ENCODE data around the gene RAB40C.
A peak's percentile ranks its signal among the peaks of the same experiment; 100 is the strongest.

Gene RAB40C

GRCh38 chr16:667780-668518 is 78.1 kb downstream of the RAB40C start, which contains the start of gene RHOT2:
RHOT2 (plus strand) TSS chr16:668132; CDS start chr16:668200, 68 bp downstream.
- H3K27ac ChIP-seq (ENCODE audit: low read depth, low read length): peak within 1 kb of the TSS; percentile 66
- H3K27me3 ChIP-seq (ENCODE audit: control insufficient read depth in 1 of 2, insufficient read depth in 2 of 2, low read length in 2 of 2): no peaks in the 10 kb centered on the region
- peaks cover 21 to 37% of the 10 kb centered on the region in 2 donors for H3K36me3 ChIP-seq (ENCODE audit: control insufficient read depth in 1 of 2, insufficient read depth in 2 of 2, low read length in 2 of 2)

DNA sequence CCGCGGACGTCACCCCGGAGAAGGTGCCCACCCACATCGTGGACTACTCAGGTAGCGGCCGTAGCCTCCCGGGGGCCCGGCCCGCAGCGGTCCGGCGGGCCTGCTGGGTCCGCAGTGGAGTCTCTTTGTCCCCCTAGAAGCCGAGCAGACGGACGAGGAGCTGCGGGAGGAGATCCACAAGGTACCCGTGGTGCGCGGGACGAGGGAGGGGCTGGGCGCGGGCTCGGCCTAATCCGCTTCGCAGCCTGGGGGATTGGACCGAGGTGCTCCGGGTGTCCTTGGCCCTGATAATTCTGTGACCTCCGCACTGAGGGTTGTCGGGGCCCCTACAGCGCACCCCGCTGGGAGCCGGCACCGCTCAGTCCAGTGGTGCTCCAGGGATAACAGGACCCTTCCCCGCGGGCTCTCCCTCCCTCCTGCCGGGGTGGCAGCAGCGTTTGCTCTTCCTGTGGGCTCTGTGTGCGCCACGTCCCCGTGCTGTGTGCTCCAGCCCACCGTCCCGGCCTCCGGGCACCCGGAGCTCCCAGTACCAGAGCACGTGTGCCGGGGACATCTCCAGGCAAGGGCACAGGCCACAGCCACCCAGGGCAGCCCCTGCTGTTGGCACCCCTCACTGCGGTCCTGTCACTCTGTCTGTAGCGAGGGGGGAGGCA is 78.8 kb downstream of the RAB40C start:
- Histone ChIP-seq H3K9ac (ENCODE audit: low read depth in 1 of 2, low read length in 2 of 2) (peak overlapping the region; percentile 74 to 79), H3K36me3 (ENCODE audit: control insufficient read depth in 1 of 2, insufficient read depth in 2 of 2, low read length in 2 of 2) (peaks cover 22 to 43% of the 10 kb centered on the region in 2 donors), H3K27ac (ENCODE audit: low read depth, low read length) (peak overlapping the region; percentile 66), H3K4me3 (ENCODE audit: low read depth in 1 of 2, low read length in 2 of 2) (peak overlapping the region; percentile 77 to 80), H3K9me3 (ENCODE audit: control insufficient read depth in 1 of 2, low read length in 2 of 2) (no peaks in the 10 kb centered on the region), H3K27me3 (ENCODE audit: control insufficient read depth in 1 of 2, insufficient read depth in 2 of 2, low read length in 2 of 2) (no peaks in the 10 kb centered on the region), H3K4me1 (ENCODE audit: control insufficient read depth in 1 of 2, insufficient read depth in 2 of 2, low read length in 2 of 2) (peaks cover 14 to 16% of the 10 kb centered on the region in 2 donors)

More at GRCh38 chr16:667780-668518, 78.1 kb downstream of the RAB40C start, which contains the start of gene RHOT2:
- H3K9me3 ChIP-seq (ENCODE audit: control insufficient read depth in 1 of 2, low read length in 2 of 2): no peaks in the 10 kb centered on the region
- peaks cover 14 to 16% of the 10 kb centered on the region in 2 donors for H3K4me1 ChIP-seq (ENCODE audit: control insufficient read depth in 1 of 2, insufficient read depth in 2 of 2, low read length in 2 of 2)
- peak within 1 kb of the TSS; percentile 77 to 80 for H3K4me3 ChIP-seq (ENCODE audit: low read depth in 1 of 2, low read length in 2 of 2)
- peak within 1 kb of the TSS; percentile 74 to 79 for H3K9ac ChIP-seq (ENCODE audit: low read depth in 1 of 2, low read length in 2 of 2)

DNA sequence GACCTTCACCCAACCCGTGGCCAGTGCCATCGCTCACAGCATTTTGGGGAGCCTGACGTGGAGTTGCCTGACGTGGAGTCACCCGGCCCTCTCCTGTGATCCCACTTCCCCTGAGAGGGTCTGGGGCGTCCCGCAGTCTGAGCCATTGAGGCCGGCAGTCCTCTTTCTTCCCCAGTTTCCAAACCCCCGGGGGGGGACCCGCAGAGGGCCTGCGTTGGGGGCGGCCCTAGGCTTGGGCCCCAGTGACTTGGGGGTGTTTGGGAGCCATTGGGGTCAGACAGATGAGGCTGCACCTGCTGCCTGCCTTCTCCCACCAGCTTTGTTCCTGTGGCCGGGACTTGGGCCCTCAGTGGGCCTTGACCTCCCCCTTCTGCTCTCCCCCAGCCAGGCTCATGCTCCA is 79.8 kb downstream of the RAB40C start:
- no peaks in the 10 kb centered on the region for H3K9me3 ChIP-seq (ENCODE audit: control insufficient read depth in 1 of 2, low read length in 2 of 2)
- H3K9ac ChIP-seq (ENCODE audit: low read depth in 1 of 2, low read length in 2 of 2): no peak overlapping the region
- peaks cover 22 to 49% of the 10 kb centered on the region in 2 donors for H3K36me3 ChIP-seq (ENCODE audit: control insufficient read depth in 1 of 2, insufficient read depth in 2 of 2, low read length in 2 of 2)
- no peak overlapping the region for H3K4me3 ChIP-seq (ENCODE audit: low read depth in 1 of 2, low read length in 2 of 2)
- peaks cover 14 to 16% of the 10 kb centered on the region in 2 donors for H3K4me1 ChIP-seq (ENCODE audit: control insufficient read depth in 1 of 2, insufficient read depth in 2 of 2, low read length in 2 of 2)
- no peaks in the 10 kb centered on the region for H3K27me3 ChIP-seq (ENCODE audit: control insufficient read depth in 1 of 2, insufficient read depth in 2 of 2, low read length in 2 of 2)
- no peak overlapping the region for H3K27ac ChIP-seq (ENCODE audit: low read depth, low read length)

DNA sequence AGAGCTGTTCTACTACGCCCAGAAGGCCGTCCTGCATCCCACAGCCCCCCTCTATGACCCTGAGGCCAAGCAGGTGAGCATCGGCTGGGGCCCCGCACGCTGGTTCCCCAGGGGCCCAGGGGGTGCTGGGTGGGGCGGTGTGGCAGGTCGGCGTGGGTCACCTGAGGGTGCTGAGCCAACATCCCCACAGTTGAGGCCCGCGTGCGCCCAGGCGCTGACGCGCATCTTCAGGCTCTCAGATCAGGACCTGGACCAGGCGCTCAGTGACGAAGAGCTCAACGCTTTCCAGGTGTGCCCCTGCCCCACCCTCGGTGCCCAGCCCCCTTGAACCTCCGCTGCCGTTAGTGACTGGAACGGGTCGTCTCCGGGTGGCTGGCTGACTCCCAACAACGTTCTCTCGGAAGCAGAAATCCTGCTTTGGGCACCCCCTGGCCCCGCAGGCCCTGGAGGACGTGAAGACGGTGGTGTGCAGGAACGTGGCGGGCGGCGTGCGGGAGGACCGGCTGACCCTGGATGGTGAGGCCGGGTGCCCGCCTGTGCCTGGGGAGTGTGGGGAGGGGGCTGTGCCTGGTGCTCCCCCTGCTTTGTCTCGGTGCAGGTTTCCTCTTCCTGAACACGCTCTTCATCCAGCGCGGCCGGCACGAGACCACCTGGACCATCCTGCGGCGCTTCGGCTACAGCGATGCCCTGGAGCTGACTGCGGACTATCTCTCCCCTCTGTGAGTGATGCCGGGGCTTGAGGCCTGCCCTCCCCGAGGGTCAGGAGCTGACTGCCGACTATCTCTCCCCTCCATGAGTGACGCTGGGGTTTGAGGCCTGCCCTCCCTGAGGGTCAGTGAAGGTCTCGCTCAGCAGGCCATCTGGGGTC is 80.9 kb downstream of the RAB40C start:
- Histone ChIP-seq H3K9me3 (ENCODE audit: control insufficient read depth in 1 of 2, low read length in 2 of 2) (no peaks in the 10 kb centered on the region), H3K27ac (ENCODE audit: low read depth, low read length) (no peak overlapping the region), H3K4me3 (ENCODE audit: low read depth in 1 of 2, low read length in 2 of 2) (no peak overlapping the region), H3K9ac (ENCODE audit: low read depth in 1 of 2, low read length in 2 of 2) (no peak overlapping the region), H3K27me3 (ENCODE audit: control insufficient read depth in 1 of 2, insufficient read depth in 2 of 2, low read length in 2 of 2) (no peaks in the 10 kb centered on the region), H3K36me3 (ENCODE audit: control insufficient read depth in 1 of 2, insufficient read depth in 2 of 2, low read length in 2 of 2) (peaks cover 22 to 49% of the 10 kb centered on the region in 2 donors), H3K4me1 (ENCODE audit: control insufficient read depth in 1 of 2, insufficient read depth in 2 of 2, low read length in 2 of 2) (peaks cover 19 to 23% of the 10 kb centered on the region in 2 donors)

GRCh38 chr16:671353-672131 is 81.7 kb downstream of the RAB40C start:
- no peak overlapping the region for H3K9ac ChIP-seq (ENCODE audit: low read depth in 1 of 2, low read length in 2 of 2)
- H3K4me3 ChIP-seq (ENCODE audit: low read depth in 1 of 2, low read length in 2 of 2): no peak overlapping the region
- peaks cover 22 to 49% of the 10 kb centered on the region in 2 donors for H3K36me3 ChIP-seq (ENCODE audit: control insufficient read depth in 1 of 2, insufficient read depth in 2 of 2, low read length in 2 of 2)
- H3K9me3 ChIP-seq (ENCODE audit: control insufficient read depth in 1 of 2, low read length in 2 of 2): no peaks in the 10 kb centered on the region
- H3K27ac ChIP-seq (ENCODE audit: low read depth, low read length): no peak overlapping the region
- no peaks in the 10 kb centered on the region for H3K27me3 ChIP-seq (ENCODE audit: control insufficient read depth in 1 of 2, insufficient read depth in 2 of 2, low read length in 2 of 2)
- peaks cover 26 to 29% of the 10 kb centered on the region in 2 donors for H3K4me1 ChIP-seq (ENCODE audit: control insufficient read depth in 1 of 2, insufficient read depth in 2 of 2, low read length in 2 of 2)

- peaks cover 22 to 49% of the 10 kb centered on the region in 2 donors for H3K36me3 ChIP-seq (ENCODE audit: control insufficient read depth in 1 of 2, insufficient read depth in 2 of 2, low read length in 2 of 2)
- peaks cover 28 to 35% of the 10 kb centered on the region in 2 donors for H3K4me1 ChIP-seq (ENCODE audit: control insufficient read depth in 1 of 2, insufficient read depth in 2 of 2, low read length in 2 of 2)
- H3K4me3 ChIP-seq (ENCODE audit: low read depth in 1 of 2, low read length in 2 of 2): no peak overlapping the region
- no peaks in the 10 kb centered on the region for H3K27me3 ChIP-seq (ENCODE audit: control insufficient read depth in 1 of 2, insufficient read depth in 2 of 2, low read length in 2 of 2)
- no peak overlapping the region for H3K9ac ChIP-seq (ENCODE audit: low read depth in 1 of 2, low read length in 2 of 2)
- H3K9me3 ChIP-seq (ENCODE audit: control insufficient read depth in 1 of 2, low read length in 2 of 2): no peaks in the 10 kb centered on the region
- H3K27ac ChIP-seq (ENCODE audit: low read depth, low read length): no peak overlapping the region
Measured at GRCh38 chr16:672371-672770, 82.5 kb downstream of the RAB40C start.

DNA sequence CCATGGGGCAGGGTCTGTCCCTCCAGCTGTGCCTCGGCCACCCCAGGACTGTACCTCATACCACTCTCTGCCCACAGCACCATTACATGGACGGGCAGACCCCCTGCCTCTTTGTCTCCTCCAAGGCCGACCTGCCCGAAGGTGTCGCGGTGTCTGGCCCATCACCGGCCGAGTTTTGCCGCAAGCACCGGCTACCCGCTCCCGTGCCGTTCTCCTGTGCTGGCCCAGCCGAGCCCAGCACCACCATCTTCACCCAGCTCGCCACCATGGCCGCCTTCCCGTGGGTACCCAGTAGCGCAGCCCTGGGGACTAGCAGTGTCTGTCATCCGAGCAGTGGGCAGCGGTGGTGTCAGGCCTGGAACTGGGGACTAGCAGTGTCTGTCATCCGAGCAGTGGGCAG is 83.0 kb downstream of the RAB40C start:
- no peak overlapping the region for H3K27ac ChIP-seq (ENCODE audit: low read depth, low read length)
- peaks cover 22 to 49% of the 10 kb centered on the region in 2 donors for H3K36me3 ChIP-seq (ENCODE audit: control insufficient read depth in 1 of 2, insufficient read depth in 2 of 2, low read length in 2 of 2)
- no peaks in the 10 kb centered on the region for H3K9me3 ChIP-seq (ENCODE audit: control insufficient read depth in 1 of 2, low read length in 2 of 2)
- H3K27me3 ChIP-seq (ENCODE audit: control insufficient read depth in 1 of 2, insufficient read depth in 2 of 2, low read length in 2 of 2): no peaks in the 10 kb centered on the region
- peaks cover 24 to 31% of the 10 kb centered on the region in 2 donors for H3K4me1 ChIP-seq (ENCODE audit: control insufficient read depth in 1 of 2, insufficient read depth in 2 of 2, low read length in 2 of 2)
- no peak overlapping the region for H3K4me3 ChIP-seq (ENCODE audit: low read depth in 1 of 2, low read length in 2 of 2)
- H3K9ac ChIP-seq (ENCODE audit: low read depth in 1 of 2, low read length in 2 of 2): no peak overlapping the region

DNA sequence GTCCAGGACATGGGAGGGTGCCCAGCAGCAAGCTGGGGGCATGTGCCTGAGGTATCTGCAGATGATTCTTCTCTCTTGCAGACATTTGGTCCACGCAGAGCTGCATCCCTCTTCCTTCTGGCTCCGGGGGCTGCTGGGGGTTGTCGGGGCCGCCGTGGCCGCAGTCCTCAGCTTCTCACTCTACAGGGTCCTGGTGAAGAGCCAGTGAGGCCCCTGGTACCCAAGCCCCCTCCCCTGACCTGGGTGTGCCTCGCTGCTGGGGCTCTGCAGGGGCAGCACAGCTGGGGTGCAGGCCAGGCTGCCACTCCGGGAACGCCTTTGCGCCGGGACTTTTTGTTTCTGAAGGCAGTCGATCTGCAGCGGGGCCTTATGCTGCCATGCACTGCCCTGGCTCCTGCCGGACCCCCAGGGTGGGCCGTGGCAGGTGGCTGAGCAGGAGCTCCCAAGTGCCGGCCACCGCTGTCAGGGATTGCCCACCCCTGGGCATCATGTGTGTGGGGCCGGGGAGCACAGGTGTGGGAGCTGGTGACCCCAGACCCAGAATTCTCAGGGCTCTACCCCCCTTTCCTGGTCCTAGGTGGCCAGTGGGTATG is 83.6 kb downstream of the RAB40C start:
- Histone ChIP-seq H3K27ac (ENCODE audit: low read depth, low read length) (no peak overlapping the region), H3K27me3 (ENCODE audit: control insufficient read depth in 1 of 2, insufficient read depth in 2 of 2, low read length in 2 of 2) (no peaks in the 10 kb centered on the region), H3K36me3 (ENCODE audit: control insufficient read depth in 1 of 2, insufficient read depth in 2 of 2, low read length in 2 of 2) (peaks cover 22 to 49% of the 10 kb centered on the region in 2 donors), H3K9ac (ENCODE audit: low read depth in 1 of 2, low read length in 2 of 2) (no peak overlapping the region), H3K4me3 (ENCODE audit: low read depth in 1 of 2, low read length in 2 of 2) (no peak overlapping the region), H3K4me1 (ENCODE audit: control insufficient read depth in 1 of 2, insufficient read depth in 2 of 2, low read length in 2 of 2) (peaks cover 24 to 31% of the 10 kb centered on the region in 2 donors), H3K9me3 (ENCODE audit: control insufficient read depth in 1 of 2, low read length in 2 of 2) (no peaks in the 10 kb centered on the region)

DNA sequence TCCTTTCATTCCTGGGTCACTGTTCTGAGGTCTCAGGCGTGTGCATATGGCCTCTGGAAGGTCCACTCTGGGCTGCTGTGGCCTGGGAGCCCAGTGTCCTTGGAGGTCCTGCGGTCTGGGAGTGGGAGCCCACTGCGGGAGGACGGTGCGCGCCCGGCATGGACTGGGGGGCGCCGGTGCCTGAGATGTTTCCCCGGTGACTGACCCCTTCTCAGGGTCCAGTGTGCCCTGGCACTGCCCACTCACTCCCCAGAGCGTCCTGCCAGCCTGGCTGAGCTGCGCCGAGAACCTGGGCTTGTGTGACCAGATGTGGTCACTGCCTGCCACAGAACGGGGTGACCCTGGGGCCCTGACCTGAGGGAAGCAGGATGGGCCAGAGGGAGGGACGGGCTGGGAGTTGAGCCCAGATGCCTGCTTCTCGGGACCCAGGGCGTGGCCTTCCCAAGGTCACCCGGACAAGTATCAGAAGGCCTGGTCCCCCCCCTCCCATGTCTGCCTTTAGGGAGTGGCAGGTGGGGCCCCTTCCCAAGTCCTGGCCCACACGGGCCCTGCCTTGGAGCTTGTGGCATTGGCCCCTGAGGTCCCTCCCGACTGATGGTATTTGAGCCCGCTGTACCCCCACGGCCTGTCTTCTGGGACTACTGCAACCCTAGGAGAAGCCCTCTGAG is 84.5 kb downstream of the RAB40C start:
- no peak overlapping the region for H3K27ac ChIP-seq (ENCODE audit: low read depth, low read length)

More for the DNA sequence above, 84.5 kb downstream of the RAB40C start:
- Histone ChIP-seq H3K27me3 (ENCODE audit: control insufficient read depth in 1 of 2, insufficient read depth in 2 of 2, low read length in 2 of 2) (no peaks in the 10 kb centered on the region), H3K36me3 (ENCODE audit: control insufficient read depth in 1 of 2, insufficient read depth in 2 of 2, low read length in 2 of 2) (peaks cover 22 to 48% of the 10 kb centered on the region in 2 donors), H3K9ac (ENCODE audit: low read depth in 1 of 2, low read length in 2 of 2) (no peak overlapping the region), H3K9me3 (ENCODE audit: control insufficient read depth in 1 of 2, low read length in 2 of 2) (no peaks in the 10 kb centered on the region), H3K4me1 (ENCODE audit: control insufficient read depth in 1 of 2, insufficient read depth in 2 of 2, low read length in 2 of 2) (peaks cover 17 to 22% of the 10 kb centered on the region in 2 donors), H3K4me3 (ENCODE audit: low read depth in 1 of 2, low read length in 2 of 2) (no peak overlapping the region)

Measured in duodenal mucosa (tissue), 2 donors.